LNCAP (cell line): ENCODE measurements around the gene MYRF.

Experiments
- CTCF ChIP-seq: fragments of 450-650 bp; IDR thresholded peaks from 2 replicates; pipeline ENCODE4 v1.5.1; 2017; ENCODE audit warnings: mild to moderate bottlenecking

MYRF gene

GRCh38 chr11:61764606-61765260, 12.3 kb downstream of the MYRF start:
- no peak for TF ChIP-seq CTCF

- TF ChIP-seq CTCF = no peak
These were observed 13.3 kb downstream of the MYRF start for GRCh38 chr11:61765550-61766253.

GRCh38 chr11:61766353-61766841, 14.0 kb downstream of the MYRF start:
- TF ChIP-seq CTCF = no peak

GRCh38 chr11:61768376-61769076, 16.1 kb downstream of the MYRF start:
- no peak for TF ChIP-seq CTCF

GRCh38 chr11:61769169-61769920, 16.9 kb downstream of the MYRF start:
- TF ChIP-seq CTCF = no peak

- no peak for TF ChIP-seq CTCF
These were observed 17.7 kb downstream of the MYRF start for GRCh38 chr11:61769946-61770683.
